Activated CD8-positive, alpha-beta T cell treated with anti-CD3 and anti-CD28 coated beads for 36 hours (primary cell): ENCODE data around the gene CHST5. TPM values are rescaled to one million over a fixed set of nuclear protein-coding genes. Genes with fewer than 3 reads are reported as not detected.

ENCODE experiments used
- ATAC-seq: fragments of 200-7000 bp; cut with Tn5 transposase; one replicate; pipeline ENCODE4 v1.10.0; 2021; ENCODE audit warnings: mild to moderate bottlenecking, moderate library complexity
- CTCF ChIA-PET: fragments of 350-600 bp; sonication (Branson Sonifier 250); formaldehyde crosslinking; loops from one replicate; lab custom pipeline; 2021; ENCODE audit warnings: antibody characterized with exemption; lab: Charles Lee
- POLR2A ChIA-PET: fragments of 350-600 bp; sonication (Branson Sonifier 250); formaldehyde crosslinking; loops from one replicate; lab custom pipeline; 2021; ENCODE audit warnings: antibody characterized with exemption; lab: Charles Lee
- DNase-seq: peaks from one replicate; pipeline ENCODE4 v3.0.0-alpha.2; 2020
- H3K27ac Mint-ChIP-seq: one replicate; pipeline ENCODE4 v1.8.0; 2021; ENCODE audit warnings: mild to moderate bottlenecking, mixed read lengths
- H3K27me3 Mint-ChIP-seq: one replicate; pipeline ENCODE4 v1.8.0; 2021; ENCODE audit warnings: mixed read lengths
- H3K36me3 Mint-ChIP-seq: one replicate; pipeline ENCODE4 v1.8.0; 2021; ENCODE audit warnings: low read depth, mixed read lengths
- H3K4me1 Mint-ChIP-seq: one replicate; pipeline ENCODE4 v1.8.0; 2021; ENCODE audit warnings: low read depth, mixed read lengths
- H3K4me3 Mint-ChIP-seq: one replicate; pipeline ENCODE4 v1.8.0; 2021; ENCODE audit warnings: mild to moderate bottlenecking, moderate library complexity, mixed read lengths
- H3K9me3 Mint-ChIP-seq: one replicate; pipeline ENCODE4 v1.8.0; 2021; ENCODE audit warnings: mixed read lengths
- intact Hi-C: fragments of 100-400 bp; cut with micrococcal nuclease; formaldehyde crosslinking; loops from one replicate; pipeline ENCODE4 v1.10.0; 2022
- total RNA-seq, 2 experiments: library from RNA; stranded (reverse); gene quantifications; one replicate each; pipeline ENCODE4 v1.2.3, GENCODE V29; 2021
- TF ChIP-seq, protein P1 (sequence below): fragments of 200-600 bp; IDR thresholded peaks from one replicate; pipeline ENCODE4 v1.8.0; 2022; ENCODE audit warnings: antibody characterized with exemption, mild to moderate bottlenecking

The CHST5 gene
- total RNA-seq, 2 experiments from 2014 or later: not detected

DNA sequence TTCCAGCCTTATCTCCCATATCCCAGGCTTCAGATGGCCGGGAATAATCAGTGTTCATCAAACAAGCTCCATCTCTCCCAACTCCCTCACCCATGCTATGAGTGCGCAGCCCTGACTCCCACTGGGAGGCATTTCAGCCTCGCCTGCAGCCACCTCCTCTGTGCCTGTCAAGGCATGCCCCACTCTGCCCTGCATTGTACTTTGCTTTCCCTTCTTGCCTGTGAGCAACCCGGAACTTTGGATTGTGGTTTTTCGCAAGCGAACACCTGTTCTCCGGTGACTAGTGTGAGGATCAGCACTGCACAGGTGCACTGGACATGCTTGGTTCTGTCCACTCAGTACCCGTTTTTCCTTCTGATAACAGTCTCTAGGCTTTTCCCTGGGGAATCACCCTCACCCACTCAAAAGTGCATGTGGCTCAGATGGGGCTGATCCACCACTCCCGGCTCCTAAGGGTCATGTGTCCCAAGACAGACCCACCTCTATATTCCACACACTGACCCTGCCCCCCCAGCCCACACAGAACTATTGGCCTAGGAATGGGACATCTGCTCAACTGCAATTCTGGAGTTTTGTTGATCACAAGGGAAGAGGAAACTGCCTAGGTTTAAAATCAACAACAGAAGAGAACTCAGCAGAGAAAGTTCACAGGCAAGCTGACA is 49.8 kb downstream of the CHST5 start:
- intact Hi-C loops: no loop called here

DNA sequence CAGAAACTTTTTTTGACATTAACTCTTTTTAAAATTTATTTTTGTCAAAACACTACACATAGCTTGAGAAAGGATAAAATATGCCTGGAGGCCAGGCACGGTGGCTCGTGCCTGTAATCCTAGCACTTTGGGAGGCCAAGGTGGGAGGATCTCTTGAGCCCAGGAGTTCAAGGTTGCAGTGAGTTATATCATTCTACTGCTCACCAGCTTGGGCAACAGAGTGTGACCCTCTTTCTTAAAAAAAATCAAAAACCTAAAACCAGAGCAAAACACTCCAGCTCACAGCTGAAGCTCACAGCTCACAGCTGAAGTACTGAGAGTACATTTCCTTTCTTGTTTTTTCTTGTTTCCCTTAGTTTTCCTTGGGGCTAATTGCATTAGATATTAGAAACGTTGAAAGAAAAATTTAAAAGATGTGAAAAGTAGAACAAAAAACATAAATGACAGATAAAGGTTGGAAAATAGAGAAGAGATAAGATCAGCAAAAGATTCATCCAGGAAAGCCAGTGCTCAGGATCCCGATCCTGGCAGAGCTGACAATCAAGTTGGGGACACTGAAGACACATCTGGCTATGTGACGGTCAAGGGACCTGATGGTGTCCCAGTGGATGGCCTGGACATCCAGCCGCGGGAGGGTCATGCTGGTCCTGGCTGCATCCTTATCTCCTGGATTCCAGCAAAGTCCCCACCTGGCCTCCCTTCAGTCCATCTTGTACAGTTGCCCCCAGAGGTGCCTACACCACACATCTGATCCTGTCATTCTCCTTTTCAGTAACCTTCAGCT is 50.5 kb downstream of the CHST5 start:
- Mint-ChIP-seq H3K4me3 (no peak overlapping the region), H3K9me3 (no peaks in the 10 kb centered on the region), H3K27ac (no peak overlapping the region), H3K4me1 (no peaks in the 10 kb centered on the region), H3K27me3 (peaks cover 13% of the 10 kb centered on the region), H3K36me3 (no peaks in the 10 kb centered on the region)
- no peak for DNase-seq
- POLR2A ChIA-PET: interaction anchor here (0.6 to 1.4 kb wide), 2 partner anchors 13 to 103 kb away, joined by 3 read pairs; no protein-coding TSS in a partner anchor
- intact Hi-C loops: no loop called here
- TF ChIP-seq, protein P1, sequence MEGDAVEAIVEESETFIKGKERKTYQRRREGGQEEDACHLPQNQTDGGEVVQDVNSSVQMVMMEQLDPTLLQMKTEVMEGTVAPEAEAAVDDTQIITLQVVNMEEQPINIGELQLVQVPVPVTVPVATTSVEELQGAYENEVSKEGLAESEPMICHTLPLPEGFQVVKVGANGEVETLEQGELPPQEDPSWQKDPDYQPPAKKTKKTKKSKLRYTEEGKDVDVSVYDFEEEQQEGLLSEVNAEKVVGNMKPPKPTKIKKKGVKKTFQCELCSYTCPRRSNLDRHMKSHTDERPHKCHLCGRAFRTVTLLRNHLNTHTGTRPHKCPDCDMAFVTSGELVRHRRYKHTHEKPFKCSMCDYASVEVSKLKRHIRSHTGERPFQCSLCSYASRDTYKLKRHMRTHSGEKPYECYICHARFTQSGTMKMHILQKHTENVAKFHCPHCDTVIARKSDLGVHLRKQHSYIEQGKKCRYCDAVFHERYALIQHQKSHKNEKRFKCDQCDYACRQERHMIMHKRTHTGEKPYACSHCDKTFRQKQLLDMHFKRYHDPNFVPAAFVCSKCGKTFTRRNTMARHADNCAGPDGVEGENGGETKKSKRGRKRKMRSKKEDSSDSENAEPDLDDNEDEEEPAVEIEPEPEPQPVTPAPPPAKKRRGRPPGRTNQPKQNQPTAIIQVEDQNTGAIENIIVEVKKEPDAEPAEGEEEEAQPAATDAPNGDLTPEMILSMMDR: no peak
- ATAC-seq: no peak
- CTCF ChIA-PET: interaction anchor here (1.3 to 2.9 kb wide), 3 partner anchors 9 to 20 kb away, joined by 3 to 10 read pairs (median 6); partner anchors contain the start of genes CHST6 and TMEM170A

More for the DNA sequence above, 49.8 kb downstream of the CHST5 start:
- ATAC-seq (no peak), DNase-seq (no peak)
- TF ChIP-seq, protein P1: no peak
- H3K4me3 Mint-ChIP-seq: no peak overlapping the region
- no peaks in the 10 kb centered on the region for H3K4me1 Mint-ChIP-seq
- ChIA-PET POLR2A (interaction anchor here (1.2 kb wide), 1 partner anchor 14 kb away, joined by 5 read pairs; no protein-coding TSS in a partner anchor), CTCF (interaction anchor here (1.3 to 2.9 kb wide), 3 partner anchors 9 to 21 kb away, joined by 3 to 10 read pairs (median 6); partner anchors contain the start of genes CHST6 and TMEM170A)
- H3K9me3 Mint-ChIP-seq: no peaks in the 10 kb centered on the region
- peaks cover 13% of the 10 kb centered on the region for H3K27me3 Mint-ChIP-seq
- H3K27ac Mint-ChIP-seq: no peak overlapping the region
- no peaks in the 10 kb centered on the region for H3K36me3 Mint-ChIP-seq

DNA sequence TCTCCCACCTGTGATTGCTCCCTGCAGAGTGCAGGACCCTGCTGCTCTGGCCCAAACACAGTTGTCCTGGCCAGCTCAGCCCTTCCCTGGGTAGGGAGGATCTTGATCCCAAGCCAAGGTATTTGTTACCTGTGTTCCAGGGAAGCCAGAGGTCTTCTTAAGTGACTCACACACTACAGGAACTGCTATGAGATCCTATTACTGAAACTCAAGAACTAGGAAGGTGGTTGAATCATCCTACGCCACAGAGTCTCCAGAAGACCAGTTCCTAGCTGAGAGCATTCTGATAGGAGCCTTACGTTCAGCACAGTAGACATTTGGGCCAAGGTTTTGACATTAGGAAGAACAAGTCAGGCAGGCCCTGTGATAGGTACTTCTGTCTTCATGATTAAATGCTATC is 52.7 kb downstream of the CHST5 start:
- Mint-ChIP-seq H3K9me3 (no peaks in the 10 kb centered on the region), H3K4me1 (no peaks in the 10 kb centered on the region), H3K27me3 (peaks cover 9% of the 10 kb centered on the region), H3K27ac (no peak overlapping the region), H3K4me3 (no peak overlapping the region), H3K36me3 (no peaks in the 10 kb centered on the region)
- DNase-seq: no peak
- intact Hi-C loops: no loop called here
- POLR2A ChIA-PET: no interaction called here
- TF ChIP-seq, protein P1: no peak
- CTCF ChIA-PET: interaction anchor here (0.7 to 0.9 kb wide), 3 partner anchors 10 to 18 kb away, joined by 3 read pairs; no protein-coding TSS in a partner anchor
- ATAC-seq: no peak

DNA sequence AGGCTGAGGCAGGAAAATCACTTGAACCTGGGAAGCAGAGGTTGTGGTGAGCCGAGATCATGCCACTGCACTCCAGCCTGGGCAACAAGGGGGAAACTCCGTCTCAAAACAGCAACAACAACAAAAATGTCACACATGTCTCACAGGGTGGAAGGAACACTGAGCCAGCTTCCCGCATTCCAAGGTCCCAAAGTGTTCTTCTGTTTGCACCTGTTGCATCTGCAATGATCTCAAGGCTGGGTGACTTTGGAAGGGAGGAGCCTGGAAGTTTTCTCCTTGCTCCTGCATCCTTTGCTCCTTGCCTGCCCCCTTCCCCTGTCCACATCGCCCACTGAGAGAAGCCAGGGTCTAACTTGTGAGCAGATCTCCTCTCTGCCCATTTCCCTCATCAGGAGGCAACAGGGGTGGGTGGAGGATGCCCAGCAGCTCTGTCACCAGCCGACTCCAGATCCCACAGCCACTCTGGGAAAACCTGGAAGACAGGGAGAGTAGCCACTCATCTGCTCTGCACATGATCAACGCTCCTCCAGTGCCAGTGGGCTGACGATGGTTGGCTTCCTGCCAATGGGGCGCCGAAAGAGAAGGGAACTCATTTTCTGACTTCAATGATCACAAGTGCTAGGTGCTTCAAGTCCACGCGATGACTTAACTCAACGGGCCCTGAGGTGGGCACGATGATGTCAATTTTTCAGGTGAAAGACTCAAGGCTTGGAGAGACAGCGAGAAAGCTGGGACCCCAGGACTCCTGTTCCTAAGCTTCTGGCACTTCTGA is 53.3 kb downstream of the CHST5 start:
- H3K27ac Mint-ChIP-seq: no peak overlapping the region
- no peaks in the 10 kb centered on the region for H3K9me3 Mint-ChIP-seq
- no peak for DNase-seq
- intact Hi-C loops: no loop called here
- H3K4me3 Mint-ChIP-seq: no peak overlapping the region
- POLR2A ChIA-PET: no interaction called here
- peaks cover 7% of the 10 kb centered on the region for H3K27me3 Mint-ChIP-seq
- ATAC-seq: no peak
- CTCF ChIA-PET: interaction anchor here (0.9 kb wide), 2 partner anchors 9 to 17 kb away, joined by 3 read pairs; no protein-coding TSS in a partner anchor
- TF ChIP-seq, protein P1: no peak
- H3K36me3 Mint-ChIP-seq: no peaks in the 10 kb centered on the region
- no peaks in the 10 kb centered on the region for H3K4me1 Mint-ChIP-seq
